Right renal pelvis (tissue), 4 donors: ENCODE results near the gene SORBS1. TPM values are rescaled to one million over a fixed set of nuclear protein-coding genes. Genes with fewer than 3 reads are reported as not detected.

Experiments used
- DNase-seq, 4 donors: peaks; one replicate each; pipeline ENCODE4 v3.0.0-alpha.2; 2013; ENCODE audit warnings: low read depth in 4 of 4, low spot score in 3 of 4, missing footprints in 1 of 4
- polyA plus RNA-seq, 4 donors: library from polyadenylated mRNA; unstranded; fragments of 120-200 nt; gene quantifications; one replicate each; pipeline ENCODE4 v1.2.1, GENCODE V29; 2013; ENCODE audit not compliant: insufficient read length in 4 of 4

SORBS1 gene
- polyA plus RNA-seq, 4 donors: 26.6 to 32.2 (median 30.3) TPM

DNA sequence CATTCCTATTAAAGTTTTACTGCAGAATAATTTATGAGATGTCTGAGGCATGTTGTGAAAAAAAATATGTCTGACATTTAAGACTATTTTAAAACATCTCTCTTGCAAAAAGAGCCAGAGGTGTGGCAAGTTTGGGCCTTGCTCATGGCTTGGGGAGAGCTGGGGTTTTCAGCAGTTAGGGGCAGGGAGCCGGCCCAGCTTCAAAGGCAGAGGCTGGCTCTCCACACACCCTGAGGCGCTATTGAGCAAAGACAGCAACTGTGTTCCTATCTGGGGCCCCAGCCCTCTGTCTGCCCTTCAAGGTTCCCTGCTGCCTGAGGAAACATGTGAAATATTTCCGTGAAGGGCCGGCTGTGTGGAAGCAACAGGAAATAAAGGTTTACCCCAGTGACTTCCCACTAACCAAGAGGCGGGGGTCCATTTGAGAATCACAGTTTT, 94.0 kb downstream of the SORBS1 start:
- DNase-seq: no peak

DNA sequence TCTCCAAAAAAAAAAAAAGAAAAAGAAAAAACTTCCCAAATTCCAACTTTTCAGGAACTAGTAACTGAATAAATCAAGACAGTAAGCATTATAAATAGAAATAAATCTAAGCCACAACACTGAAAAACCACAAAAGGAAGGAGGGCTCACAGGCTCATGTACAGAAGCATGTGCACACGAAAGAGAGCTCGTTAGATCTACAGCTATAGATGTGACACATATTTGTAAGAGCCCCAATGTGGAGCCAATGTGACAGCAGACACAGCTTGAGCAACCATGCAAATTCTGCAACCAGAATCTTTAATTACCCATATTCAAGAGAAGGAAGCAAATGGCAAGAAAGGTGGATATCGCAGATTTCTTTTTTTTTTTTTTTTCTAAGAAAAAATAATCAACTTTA, 94.7 kb downstream of the SORBS1 start:
- no peak for DNase-seq

DNA sequence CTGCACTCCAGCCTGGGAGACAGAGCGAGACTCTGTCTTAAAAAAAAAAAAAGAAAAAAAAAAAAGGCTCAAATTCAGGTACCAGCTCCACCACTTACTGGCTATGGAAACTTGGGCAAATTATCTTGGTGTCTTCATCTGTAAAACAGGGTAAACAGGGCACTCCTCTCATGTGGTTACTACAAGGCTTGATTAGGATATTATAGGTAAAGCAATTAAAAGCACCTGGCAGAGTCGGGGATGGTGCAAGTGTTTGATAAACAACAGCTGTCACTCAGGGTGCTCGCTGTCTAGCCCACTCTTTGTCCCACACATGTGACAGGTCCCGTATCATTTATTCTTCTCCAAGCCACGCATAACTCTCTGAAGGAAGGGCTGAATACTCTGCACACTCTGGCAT, 96.9 kb downstream of the SORBS1 start:
- DNase-seq: no peak

DNA sequence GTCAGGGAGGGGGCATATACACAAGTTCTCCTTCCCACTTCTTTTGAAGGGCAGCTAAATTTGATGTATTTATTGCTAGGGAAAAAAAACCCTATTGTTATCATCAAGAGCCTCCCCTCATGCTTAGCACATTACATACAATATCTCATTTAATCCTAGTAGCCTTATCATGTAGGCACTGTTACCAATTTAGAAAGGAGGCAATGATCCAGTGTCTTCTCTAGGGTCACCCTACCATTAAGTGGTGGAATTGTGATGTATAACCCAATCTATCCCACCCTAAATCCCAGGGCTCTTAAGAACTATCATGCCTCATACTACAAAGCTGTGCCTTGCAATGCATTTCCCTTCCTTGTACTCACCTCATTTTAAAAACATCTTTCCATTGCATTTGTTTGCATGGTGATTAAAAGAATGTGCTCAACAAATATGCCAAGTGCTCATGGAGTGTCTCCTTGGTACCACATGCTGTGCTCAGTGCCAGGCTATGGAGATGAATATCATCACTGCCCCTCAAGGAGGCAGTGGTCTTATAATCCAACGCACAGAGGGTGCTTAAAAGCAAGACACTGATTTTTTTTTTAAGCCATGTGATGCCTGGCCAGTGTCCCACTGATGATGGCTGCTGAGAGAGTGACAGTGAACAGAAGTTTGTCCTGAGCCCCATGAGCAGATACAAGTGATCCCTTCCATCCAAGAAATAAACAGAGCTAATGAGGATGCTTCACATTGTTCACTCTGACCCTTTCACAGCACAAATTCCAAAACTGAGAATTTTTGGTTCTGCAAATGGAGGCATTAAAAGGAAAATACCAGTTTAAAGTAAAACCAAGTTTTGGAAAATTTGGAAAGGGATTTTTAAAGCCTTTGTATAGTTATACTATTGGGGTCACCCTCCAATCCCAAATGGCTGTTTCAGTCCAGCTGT, 98.2 kb downstream of the SORBS1 start:
- DNase-seq: no peak

DNA sequence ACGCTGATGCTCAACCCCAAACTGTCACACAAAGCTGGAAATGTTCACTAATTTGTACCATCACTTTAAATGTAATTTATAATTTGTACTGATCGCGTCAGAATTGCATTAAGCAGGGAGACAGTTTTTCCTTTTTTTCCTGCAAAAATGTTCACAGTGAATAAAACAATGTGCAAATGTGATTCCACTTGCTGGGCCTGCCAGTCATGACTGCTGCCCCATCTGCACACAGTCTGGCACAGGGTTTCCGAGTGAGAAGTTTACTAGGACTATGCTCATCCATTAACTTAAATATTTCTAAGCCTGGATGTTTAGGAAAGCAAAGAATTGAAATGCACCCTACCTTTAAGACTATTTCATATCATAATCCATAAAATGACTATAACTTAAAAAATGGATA, 99.6 kb downstream of the SORBS1 start:
- no peak for DNase-seq

DNA sequence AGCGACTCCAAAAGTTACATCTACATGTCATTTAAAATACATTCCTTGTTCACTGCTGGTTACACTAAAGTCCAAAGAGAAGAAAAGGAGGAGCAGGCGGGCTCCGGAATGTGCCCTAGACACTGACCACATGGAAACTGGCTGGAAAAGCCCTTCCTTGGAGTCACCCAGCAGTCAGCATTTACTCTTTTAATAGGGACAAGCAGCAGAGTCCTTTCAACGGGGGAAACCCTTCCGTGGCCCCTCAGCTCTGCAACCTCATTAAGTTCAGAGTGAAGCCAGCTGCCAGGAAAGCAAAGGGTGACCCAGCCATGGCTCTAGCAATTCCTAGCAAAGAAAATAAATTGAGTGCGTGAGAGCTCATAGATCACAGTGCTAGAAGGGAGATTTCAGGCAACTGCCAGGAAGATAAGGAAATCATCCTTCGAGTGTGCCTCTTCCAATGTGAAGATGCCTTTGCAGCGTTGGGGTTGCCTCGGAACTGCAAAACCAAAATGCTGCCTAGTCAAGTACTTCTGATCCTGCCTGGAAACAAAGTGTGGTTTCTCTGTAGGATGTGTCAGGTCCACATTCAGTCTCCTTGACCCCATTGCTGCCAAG, 101.6 kb downstream of the SORBS1 start:
- peak; percentile 74 to 84 (median 80) for DNase-seq

DNA sequence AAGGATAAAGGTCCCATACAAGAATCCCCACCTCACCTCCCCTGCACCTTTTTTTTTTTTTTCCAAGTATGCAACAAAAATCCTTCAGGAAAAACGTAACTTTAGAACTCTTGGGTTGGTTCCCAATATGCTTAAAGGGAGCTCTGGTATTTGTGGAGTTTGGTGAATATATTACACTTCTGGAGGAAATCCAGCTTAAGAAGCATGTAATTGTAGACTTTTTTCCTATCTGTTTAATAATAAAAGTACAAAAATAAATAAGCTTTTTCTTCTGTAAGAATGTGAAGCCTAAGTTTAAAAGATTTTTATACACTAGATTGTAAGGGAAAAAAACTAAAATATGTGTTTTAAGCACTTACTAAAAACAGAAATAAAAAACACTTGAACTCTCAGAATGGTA, 102.3 kb downstream of the SORBS1 start:
- no peak for DNase-seq

DNA sequence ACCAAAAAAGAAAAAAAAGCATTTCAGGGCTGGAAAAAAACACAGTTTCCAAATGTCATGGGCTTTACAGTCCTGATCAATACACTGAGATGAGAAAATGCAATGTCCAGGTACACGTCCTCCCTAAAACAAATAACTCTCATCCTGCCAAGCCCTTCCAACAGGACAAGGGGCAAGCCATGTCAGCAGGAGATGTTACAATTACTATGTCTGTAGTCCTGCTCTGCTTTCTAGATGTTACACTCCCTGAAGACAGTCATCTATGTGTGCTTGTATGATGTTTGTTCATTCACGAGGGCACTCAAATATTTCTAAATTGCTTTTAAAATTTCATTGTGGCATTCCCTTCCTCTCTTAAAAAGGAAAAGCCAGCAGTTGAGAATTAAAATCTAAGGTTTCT, 103.2 kb downstream of the SORBS1 start:
- DNase-seq: no peak

DNA sequence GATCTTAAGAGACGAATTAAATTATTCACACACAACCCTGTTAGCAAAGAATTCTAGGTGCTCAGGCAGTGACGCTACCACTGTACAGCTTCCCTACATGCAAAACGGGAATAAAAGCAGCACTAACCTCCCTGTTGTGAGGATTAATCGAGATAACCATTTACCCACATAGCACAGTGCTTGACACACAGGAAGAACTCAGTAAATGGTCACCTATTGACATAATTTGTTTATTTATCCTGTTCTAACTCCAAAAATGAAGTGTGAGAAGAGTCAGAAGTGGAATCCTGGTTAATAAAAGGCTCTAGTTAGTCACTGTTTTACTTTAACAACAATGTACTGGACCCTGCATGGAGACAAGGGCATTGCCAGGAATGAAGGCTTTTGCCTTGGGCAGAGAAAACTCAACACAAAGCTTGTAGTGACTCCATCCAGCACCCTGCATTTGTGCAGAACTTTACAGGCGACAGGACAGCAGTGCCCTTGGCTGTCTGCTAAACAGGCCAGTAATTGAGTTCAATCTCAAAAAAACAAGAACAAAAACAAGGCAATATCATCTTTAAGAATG, 103.8 kb downstream of the SORBS1 start:
- no peak for DNase-seq

DNA sequence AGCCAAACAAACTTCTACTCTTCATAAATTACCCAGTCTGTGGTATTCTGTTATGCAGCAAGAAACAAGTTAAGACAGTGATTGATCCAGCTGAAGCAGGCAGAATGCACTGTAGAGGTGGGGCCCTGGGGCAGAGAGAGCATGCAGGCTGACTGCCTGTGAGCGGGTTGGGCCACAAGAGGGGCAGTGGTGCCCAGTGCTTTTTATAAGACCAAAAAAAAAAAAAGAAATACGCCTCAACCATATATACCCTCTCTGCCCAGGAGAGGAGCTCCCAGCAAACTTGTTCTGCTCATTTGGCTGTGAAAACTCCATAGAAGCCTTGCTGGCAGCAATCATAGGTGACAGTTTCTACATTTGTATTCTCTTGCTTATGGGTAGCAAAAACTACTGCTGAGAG, 104.7 kb downstream of the SORBS1 start:
- no peak for DNase-seq

DNA sequence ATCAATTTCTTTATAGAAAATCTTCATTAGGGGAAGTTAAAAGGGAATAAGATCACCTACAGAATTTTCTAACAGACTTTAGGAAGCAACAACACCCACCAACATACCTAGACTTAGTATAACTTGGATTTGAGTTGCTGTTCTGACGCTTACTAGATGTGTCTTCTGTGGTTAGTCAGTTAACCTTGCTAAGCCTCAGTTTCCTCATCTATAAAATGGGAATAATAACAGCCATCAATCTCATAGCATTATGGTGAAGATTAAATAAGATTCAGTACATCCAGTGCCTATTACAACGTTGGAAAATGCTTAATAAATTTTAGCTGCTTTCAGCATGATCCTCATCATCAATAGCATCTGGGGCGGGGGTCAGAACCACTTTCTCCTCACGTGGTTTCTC, 106.2 kb downstream of the SORBS1 start:
- DNase-seq: no peak

DNA sequence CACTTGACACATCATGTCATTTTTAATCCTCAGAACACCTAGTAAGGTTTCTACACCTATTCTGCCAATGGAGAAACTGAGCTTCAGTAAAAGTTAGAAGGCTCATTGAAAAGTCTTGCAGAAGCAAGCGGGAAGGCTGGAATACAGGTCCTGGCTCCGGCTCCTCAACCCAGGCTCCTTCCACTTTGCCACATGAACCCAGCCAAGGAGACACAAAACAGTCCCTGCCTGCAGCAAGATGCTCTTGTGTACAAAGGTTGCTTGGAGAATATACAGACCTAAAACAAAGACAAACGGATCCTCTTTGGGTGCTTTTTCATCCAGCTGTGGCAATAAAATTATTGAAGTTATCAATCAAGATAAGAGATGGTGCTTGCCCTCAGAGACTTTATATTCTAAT, 106.8 kb downstream of the SORBS1 start:
- DNase-seq: no peak

DNA sequence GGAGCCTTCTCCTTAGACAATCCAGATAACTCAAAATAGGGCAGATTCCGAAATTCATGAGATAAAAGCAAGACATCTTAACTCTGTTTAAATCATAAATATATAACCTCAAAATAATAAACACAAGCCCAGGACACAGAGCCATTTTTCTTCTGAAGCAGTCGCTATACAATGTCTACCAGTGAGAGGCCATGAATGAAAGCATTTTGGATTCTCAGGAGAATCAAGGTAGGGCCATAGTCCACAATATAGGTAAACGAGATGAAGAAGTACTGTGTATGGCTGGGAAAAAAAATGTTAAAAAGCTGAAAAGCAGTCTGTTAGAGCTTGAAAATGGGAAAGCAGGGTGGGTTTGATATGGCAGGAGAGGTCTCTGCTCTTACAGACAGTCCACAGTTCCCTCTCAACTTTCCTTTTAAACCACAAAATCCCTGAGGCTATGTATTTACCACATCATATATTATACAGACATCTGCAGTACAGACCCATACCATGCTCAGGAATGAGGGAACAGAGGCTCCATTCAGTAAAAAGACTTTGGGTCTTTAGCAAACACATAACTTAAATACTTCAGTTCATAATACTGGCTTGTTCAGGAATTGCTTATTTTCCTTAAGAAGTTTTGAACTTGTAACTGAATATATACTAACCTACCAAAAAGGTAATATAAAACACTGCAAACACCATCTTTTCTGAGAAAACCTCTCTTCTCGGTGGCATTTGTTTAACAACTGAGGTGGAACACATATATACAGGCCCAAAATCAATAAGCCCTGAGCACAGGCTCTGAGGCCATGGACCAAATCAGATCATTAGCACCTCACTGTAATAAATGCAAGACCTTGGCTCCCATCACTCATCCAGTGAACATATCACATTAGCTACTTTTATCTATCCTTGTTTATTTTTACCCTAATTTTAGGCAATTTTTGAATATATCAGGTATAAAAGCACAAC, 109.3 kb downstream of the SORBS1 start:
- DNase-seq: no peak

DNA sequence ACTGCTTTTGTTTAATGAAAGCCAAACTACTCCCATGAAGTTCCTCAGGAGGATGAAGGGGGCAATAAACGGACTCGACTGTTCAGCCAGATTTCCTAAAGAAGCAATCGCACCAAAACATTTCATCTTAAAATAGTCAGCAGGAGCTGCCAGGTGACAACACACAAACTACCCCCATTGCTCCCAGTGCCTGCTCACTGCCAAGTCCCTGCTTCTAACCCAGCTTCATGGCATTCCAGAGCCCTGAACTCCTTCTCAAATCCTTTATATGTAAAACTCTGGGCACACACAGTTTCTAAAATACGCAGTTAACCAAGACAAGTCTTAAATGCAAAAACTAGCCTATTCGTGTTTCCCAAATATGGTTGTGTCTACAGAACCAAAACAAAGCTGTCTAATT, 110.0 kb downstream of the SORBS1 start:
- no peak for DNase-seq

DNA sequence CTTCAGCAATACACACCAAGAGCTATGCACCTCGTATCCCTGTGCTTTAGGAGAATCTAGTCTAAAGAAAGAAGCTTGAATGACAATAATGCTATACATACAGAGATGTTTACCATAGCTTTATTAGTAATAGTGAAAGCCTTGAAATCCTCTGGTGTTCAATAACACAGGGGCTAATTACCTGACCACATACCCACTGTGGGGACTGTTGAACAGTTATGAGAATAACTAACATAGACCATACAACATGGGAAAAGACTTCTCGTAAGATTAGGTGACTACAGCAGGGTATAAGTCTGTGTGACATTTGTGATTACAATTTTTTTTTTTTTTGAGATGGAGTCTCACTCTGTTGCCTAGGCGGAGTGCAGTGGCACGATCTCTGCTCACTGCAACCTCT, 111.0 kb downstream of the SORBS1 start:
- no peak for DNase-seq

DNA sequence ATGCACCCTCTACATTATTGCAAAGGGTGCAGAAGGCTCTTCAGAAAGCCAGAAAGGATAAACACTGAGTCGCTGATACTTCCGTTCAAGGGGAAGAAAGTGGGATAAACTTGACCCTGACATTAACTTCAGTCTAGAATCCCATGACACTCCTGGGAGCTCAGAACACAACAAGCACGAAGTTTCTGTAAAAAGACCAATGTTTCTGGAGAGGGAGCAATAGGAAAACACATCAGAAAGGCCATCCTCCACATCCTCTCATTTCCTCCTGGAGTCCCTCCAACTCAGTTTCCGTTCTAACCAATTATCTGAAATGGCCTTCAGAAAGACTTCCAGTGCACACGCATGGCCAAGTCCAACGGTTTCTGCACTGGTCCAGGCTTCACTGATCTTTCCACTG, 113.5 kb downstream of the SORBS1 start:
- peak in 3 of 4 donors; percentile 49 to 76 (median 65) for DNase-seq

DNA sequence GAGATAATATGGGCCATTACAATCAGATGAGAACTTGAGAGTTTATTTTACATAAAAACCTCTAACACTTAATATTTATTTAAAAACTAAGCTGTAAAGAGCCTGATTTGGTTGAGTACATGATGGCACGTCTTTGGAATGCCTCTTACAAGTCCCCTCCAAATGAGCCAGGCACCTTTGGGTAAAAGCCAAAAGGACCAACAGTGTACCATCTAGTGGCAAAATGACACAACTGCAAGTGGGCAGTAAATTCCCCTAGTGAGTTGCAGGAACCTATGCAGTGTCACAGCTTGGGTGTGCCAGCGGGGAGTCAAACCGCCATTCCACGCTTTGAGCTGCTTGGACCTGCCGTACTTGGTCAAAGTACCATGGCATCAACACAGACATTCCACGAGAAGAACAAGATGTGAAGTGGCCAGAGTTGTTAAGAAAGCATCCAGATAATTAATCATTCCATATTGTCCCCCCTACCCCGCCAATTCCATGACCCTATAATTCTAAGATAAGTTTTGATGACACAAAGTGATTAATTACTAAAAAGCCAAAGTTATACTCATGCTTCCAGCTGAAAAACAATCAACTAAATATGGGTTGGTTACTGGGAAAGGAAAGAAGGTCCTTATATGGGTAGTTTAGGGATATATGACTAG, 115.2 kb downstream of the SORBS1 start:
- DNase-seq: no peak

DNA sequence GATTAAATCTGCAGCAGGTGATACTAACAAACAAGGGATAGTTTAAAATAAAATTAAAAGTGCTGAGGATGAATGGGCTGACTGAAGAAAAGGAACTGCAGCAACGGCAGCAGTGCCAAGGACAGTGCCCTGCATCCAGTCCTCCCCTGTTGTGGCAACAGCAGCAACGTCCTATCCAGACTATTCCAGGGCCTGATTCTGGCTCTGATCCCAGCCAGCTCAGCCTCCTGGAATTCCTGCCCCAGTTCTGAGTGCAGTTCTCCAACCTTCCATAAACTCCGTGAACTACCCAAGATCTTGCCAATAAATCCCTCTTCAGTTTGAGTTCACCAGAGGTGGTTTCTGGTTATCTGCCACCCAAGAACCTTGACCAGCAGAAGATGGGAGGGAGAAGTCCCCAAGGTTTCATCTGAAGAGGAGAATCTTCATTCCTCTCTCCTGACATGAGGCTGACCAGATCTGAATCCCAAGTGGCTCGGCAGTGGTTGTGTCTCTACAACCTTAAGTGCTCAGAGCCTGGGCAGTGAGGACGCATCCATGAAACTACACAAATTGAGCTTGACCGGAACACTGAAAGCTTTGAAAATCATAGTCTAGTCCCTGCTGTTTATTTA, 115.8 kb downstream of the SORBS1 start:
- no peak for DNase-seq

DNA sequence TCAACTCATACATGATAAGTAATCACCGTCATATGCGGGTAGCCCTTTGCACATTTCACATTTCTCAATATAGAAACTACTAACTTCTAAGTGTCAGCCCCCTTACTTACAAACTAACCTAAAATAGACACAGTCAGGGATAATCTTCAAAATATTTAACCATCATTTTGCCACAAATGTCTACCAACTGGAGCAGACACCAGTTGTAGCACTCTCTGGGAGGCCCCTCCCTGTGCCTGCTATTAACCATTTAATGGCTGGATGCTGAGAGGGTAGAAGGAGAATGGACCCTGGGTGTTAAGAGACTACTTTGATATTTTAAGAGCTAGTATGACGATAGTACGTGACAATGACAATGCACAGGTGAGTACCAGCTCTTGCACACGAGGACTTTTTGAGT, 116.4 kb downstream of the SORBS1 start:
- DNase-seq: no peak

DNA sequence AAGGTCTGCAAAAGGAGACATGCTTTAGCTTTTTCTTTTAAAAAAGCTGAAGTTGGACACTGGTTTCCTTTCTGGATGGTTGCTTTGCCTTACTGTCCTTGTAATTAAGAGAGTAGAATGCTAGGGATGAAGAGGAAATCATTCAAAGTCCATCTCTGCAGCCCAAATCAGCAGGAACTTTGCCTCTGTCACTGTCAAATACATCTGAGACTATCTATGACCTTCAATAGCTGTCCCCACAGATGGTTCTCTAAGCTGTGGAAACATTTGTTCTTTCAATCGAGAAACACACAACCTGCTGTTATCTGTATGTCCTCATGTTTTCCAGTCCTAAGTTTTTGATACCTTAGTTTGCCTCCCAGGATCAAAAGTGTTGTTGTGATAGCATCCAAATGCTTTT, 117.5 kb downstream of the SORBS1 start:
- no peak for DNase-seq
